HepG2 (cell line): ENCODE data around the gene CDC37. TPM values are rescaled to one million over a fixed set of nuclear protein-coding genes. Genes with fewer than 3 reads are reported as not detected.

Experiments used
- EP300 ChIP-seq, 3 experiments: sonication (generic) in 1 of 3; formaldehyde crosslinking in 1 of 3; IDR thresholded peaks; 2 replicates each; pipeline versions ENCODE4 v1.5.1 to v1.6.1; 2011 to 2020; ENCODE audit warnings: low read depth in 2 of 3, low read length in 2 of 3, borderline replicate concordance in 1 of 3, improper control_type of control experiment in 1 of 3, mild to moderate bottlenecking in 1 of 3, missing genetic modification reagents in 1 of 3, moderate library complexity in 1 of 3
- IRF9 ChIP-seq: sonication (generic); formaldehyde crosslinking; IDR thresholded peaks from 2 replicates; pipeline ENCODE4 v1.8.0; 2022; ENCODE audit warnings: missing genetic modification reagents, mild to moderate bottlenecking, borderline replicate concordance
- KDM3A ChIP-seq: IDR thresholded peaks from 2 replicates; pipeline ENCODE4 v1.6.1; 2018; ENCODE audit warnings: low read depth, missing compliant biosample characterization
- PITX1 ChIP-seq: sonication (generic); formaldehyde crosslinking; IDR thresholded peaks from 2 replicates; pipeline ENCODE4 v1.5.1; 2020; ENCODE audit warnings: mild to moderate bottlenecking, missing genetic modification reagents
- PLSCR1 ChIP-seq: sonication (generic); formaldehyde crosslinking; IDR thresholded peaks from 2 replicates; pipeline ENCODE4 v1.5.0; 2020; ENCODE audit warnings: missing genetic modification reagents, mild to moderate bottlenecking, borderline replicate concordance
- POGK ChIP-seq: sonication (generic); formaldehyde crosslinking; conservative IDR thresholded peaks from 2 replicates; pipeline ENCODE4 v1.8.0; 2022; ENCODE audit warnings: mild to moderate bottlenecking, moderate library complexity, missing genetic modification reagents
- RAD21 ChIP-seq: fragments of 450-650 bp; formaldehyde crosslinking; IDR thresholded peaks from 2 replicates; pipeline ENCODE4 v1.5.0; 2020; ENCODE audit warnings: mild to moderate bottlenecking
- UBTF ChIP-seq: sonication (generic); formaldehyde crosslinking; IDR thresholded peaks from 2 replicates; pipeline ENCODE4 v1.4.0; 2020; ENCODE audit warnings: mild to moderate bottlenecking, missing genetic modification reagents
- ZFP37 ChIP-seq: sonication (generic); formaldehyde crosslinking; IDR thresholded peaks from 2 replicates; pipeline ENCODE4 v1.4.0; 2020; ENCODE audit warnings: missing genetic modification reagents, borderline replicate concordance
- ZMYM2 ChIP-seq: sonication (generic); formaldehyde crosslinking; IDR thresholded peaks from 2 replicates; pipeline ENCODE4 v1.8.0; 2022; ENCODE audit warnings: mild to moderate bottlenecking, missing genetic modification reagents
- ZNF512 ChIP-seq: sonication (generic); formaldehyde crosslinking; IDR thresholded peaks from 2 replicates; pipeline ENCODE4 v1.4.0; 2020; ENCODE audit warnings: mild to moderate bottlenecking, missing genetic modification reagents
- ZNF564 ChIP-seq: sonication (generic); formaldehyde crosslinking; IDR thresholded peaks from 2 replicates; pipeline ENCODE4 v1.8.1; 2023; ENCODE audit warnings: mild to moderate bottlenecking, missing genetic modification reagents
- ZNF800 ChIP-seq: sonication (generic); formaldehyde crosslinking; IDR thresholded peaks from 2 replicates; pipeline ENCODE4 v1.4.0; 2020; ENCODE audit warnings: missing genetic modification reagents
- polyA plus RNA-seq, 8 experiments: library from polyadenylated mRNA; depleted of rRNA in 3 of 8; stranded (reverse) in 7 of 8; unstranded in 1 of 8; fragments of >200 nt; fragmentation: Illumina TruSeq in 4 of 8; extraction: Trizol in 4 of 8; gene quantifications; 2 replicates each; pipeline versions ENCODE4 v1.2.1 to v1.2.3, GENCODE V29; 2011 to 2016; ENCODE audit warnings: low read depth in 4 of 8, missing spikeins in 1 of 8, mixed read lengths in 1 of 8; ENCODE audit not compliant: insufficient read depth in 1 of 8
- total RNA-seq, 5 experiments: library from RNA; depleted of rRNA; stranded (reverse); fragments of >200 nt; fragmentation: Illumina TruSeq; extraction: Trizol; gene quantifications; 2 replicates each; pipeline ENCODE4 v1.2.3, GENCODE V29; 2016; ENCODE audit warnings: low read depth in 1 of 5
- TF ChIP-seq, protein P1 (sequence below): sonication (generic); formaldehyde crosslinking; IDR thresholded peaks from 2 replicates; pipeline ENCODE4 v1.8.1; 2022; ENCODE audit warnings: low read depth, mild to moderate bottlenecking, missing genetic modification reagents

Gene CDC37
- total and polyA plus RNA-seq, 2 of the 13 experiments (the other 11 are each of a cell fraction or from before 2014, with no cell fraction given): 158 to 177 TPM

DNA sequence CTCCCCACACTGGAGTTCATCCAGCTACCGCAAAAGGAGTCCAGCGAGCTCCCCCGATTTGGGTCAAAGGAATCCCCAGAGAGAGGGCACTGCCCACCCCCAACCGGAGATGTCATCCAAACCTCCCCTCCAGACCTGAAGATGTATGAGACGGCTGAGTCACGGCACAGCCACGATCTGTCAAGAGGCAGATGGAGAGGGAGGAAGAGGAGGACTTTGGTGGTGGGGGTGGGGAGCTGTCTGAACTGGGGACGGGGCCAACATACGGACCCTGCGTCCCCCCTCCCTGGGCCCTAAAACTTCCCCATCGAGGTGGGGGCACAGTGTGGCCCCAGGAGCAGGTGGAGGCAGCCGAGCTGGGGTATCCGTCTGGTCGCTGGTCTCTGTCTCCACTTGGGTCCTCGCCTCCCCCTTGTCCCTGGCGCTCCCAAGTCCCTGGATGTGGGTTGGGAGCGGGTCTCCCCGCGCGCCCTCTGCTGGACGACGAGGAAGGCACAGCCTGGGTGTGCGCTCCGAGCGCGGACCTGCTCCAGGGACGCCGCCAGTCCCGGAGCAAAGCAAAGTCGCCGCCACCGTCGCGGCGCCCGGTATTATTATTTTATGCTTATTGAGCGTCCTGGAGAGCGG, 20.8 kb upstream of the CDC37 start (continued):
- TF ChIP-seq, protein P1, sequence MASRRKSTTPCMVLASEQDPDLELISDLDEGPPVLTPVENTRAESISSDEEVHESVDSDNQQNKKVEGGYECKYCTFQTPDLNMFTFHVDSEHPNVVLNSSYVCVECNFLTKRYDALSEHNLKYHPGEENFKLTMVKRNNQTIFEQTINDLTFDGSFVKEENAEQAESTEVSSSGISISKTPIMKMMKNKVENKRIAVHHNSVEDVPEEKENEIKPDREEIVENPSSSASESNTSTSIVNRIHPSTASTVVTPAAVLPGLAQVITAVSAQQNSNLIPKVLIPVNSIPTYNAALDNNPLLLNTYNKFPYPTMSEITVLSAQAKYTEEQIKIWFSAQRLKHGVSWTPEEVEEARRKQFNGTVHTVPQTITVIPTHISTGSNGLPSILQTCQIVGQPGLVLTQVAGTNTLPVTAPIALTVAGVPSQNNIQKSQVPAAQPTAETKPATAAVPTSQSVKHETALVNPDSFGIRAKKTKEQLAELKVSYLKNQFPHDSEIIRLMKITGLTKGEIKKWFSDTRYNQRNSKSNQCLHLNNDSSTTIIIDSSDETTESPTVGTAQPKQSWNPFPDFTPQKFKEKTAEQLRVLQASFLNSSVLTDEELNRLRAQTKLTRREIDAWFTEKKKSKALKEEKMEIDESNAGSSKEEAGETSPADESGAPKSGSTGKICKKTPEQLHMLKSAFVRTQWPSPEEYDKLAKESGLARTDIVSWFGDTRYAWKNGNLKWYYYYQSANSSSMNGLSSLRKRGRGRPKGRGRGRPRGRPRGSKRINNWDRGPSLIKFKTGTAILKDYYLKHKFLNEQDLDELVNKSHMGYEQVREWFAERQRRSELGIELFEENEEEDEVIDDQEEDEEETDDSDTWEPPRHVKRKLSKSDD (CRISPR knock-in tag): no peak
- TF ChIP-seq ZMYM2 (CRISPR knock-in tag) (0 out of 2 replicates have a peak, but pooled peaks have one; percentile 15), ZNF800 (CRISPR knock-in tag) (peak; percentile 100), PLSCR1 (CRISPR knock-in tag) (no peak), UBTF (CRISPR knock-in tag) (peak; percentile 68; the same call in 1 of the 2 replicates), KDM3A (no peak), ZFP37 (no peak), IRF9 (CRISPR knock-in tag) (0 out of 2 replicates have a peak, but pooled peaks have one; percentile 29), RAD21 (peak; percentile 56), ZNF512 (no peak), PITX1 (no peak), EP300 (IDR thresholded peaks at IDR 0.05; ENCODE audit: low read depth in 2 of 2, low read length in 2 of 2) (no peak), EP300 (CRISPR knock-in tag; IDR thresholded peaks at IDR 0.05; ENCODE audit: borderline replicate concordance) (no peak), ZNF564 (CRISPR knock-in tag) (no peak), POGK (CRISPR knock-in tag) (0 out of 2 replicates have a peak, but pooled peaks have one; percentile 43)
